WTC11 (cell line): ENCODE data around the gene C5orf24. TPM values are rescaled to one million over a fixed set of nuclear protein-coding genes. Genes with fewer than 3 reads are reported as not detected.

Source experiments
- ATAC-seq: fragments of 200-7000 bp; cut with Tn5 transposase; 2 replicates; pipeline ENCODE4 v1.10.0; 2021; ENCODE audit warnings: mild to moderate bottlenecking, moderate library complexity
- CTCF ChIA-PET: fragments of 300-600 bp; sonication (Branson Sonifier 250); formaldehyde crosslinking; loops from one replicate; lab custom pipeline; 2021; ENCODE audit warnings: antibody characterized with exemption; lab: Charles Lee
- POLR2A ChIA-PET: fragments of 350-600 bp; sonication (Branson Sonifier 250); formaldehyde crosslinking; loops from one replicate; lab custom pipeline; 2021; ENCODE audit warnings: antibody characterized with exemption; lab: Charles Lee
- DNase-seq: peaks from one replicate; pipeline ENCODE4 v3.0.0; 2021; ENCODE audit warnings: low spot score
- H3K27ac Mint-ChIP-seq: 2 replicates; pipeline ENCODE4 v1.8.0; 2021; ENCODE audit warnings: mixed read lengths
- H3K27me3 Mint-ChIP-seq: 2 replicates; pipeline ENCODE4 v1.8.0; 2021; ENCODE audit warnings: low read depth, mild to moderate bottlenecking, moderate library complexity, mixed read lengths
- H3K36me3 Mint-ChIP-seq: 2 replicates; pipeline ENCODE4 v1.8.0; 2021; ENCODE audit warnings: mixed read lengths
- H3K4me1 Mint-ChIP-seq: 2 replicates; pipeline ENCODE4 v1.8.0; 2022; ENCODE audit warnings: mixed read lengths
- H3K4me3 Mint-ChIP-seq: 2 replicates; pipeline ENCODE4 v1.8.0; 2021; ENCODE audit warnings: mild to moderate bottlenecking, moderate library complexity, mixed read lengths
- H3K9me3 Mint-ChIP-seq: 2 replicates; pipeline ENCODE4 v1.8.0; 2021; ENCODE audit warnings: mixed read lengths
- ATF1 ChIP-seq: sonication (generic); formaldehyde crosslinking; IDR thresholded peaks from 2 replicates; pipeline ENCODE4 v1.8.1; 2023; ENCODE audit warnings: mild to moderate bottlenecking, moderate library complexity, missing genetic modification reagents
- CREB1 ChIP-seq: sonication (generic); formaldehyde crosslinking; IDR thresholded peaks from 2 replicates; pipeline ENCODE4 v1.8.0; 2023; ENCODE audit warnings: mild to moderate bottlenecking, missing genetic modification reagents
- ETV6 ChIP-seq: sonication (generic); formaldehyde crosslinking; IDR thresholded peaks from 2 replicates; pipeline ENCODE4 v1.8.1; 2022; ENCODE audit warnings: mild to moderate bottlenecking, missing genetic modification reagents
- FOXP1 ChIP-seq: sonication (generic); formaldehyde crosslinking; IDR thresholded peaks from 2 replicates; pipeline ENCODE4 v1.8.0; 2022; ENCODE audit warnings: missing genetic modification reagents, mild to moderate bottlenecking, moderate library complexity, borderline replicate concordance
- HMGA2 ChIP-seq: fragments of 250-450 bp; sonication (Bioruptor Pico); IDR thresholded peaks from 2 replicates; pipeline ENCODE4 v1.4.0; 2021; ENCODE audit warnings: mild to moderate bottlenecking, moderate library complexity
- JUN ChIP-seq: sonication (generic); formaldehyde crosslinking; IDR thresholded peaks from 2 replicates; pipeline ENCODE4 v1.8.0; 2023; ENCODE audit warnings: mild to moderate bottlenecking, missing genetic modification reagents
- MYBL2 ChIP-seq: sonication (generic); formaldehyde crosslinking; IDR thresholded peaks from 2 replicates; pipeline ENCODE4 v1.8.1; 2023; ENCODE audit warnings: mild to moderate bottlenecking, moderate library complexity, missing genetic modification reagents
- NR1H2 ChIP-seq: sonication (generic); formaldehyde crosslinking; IDR thresholded peaks from 2 replicates; pipeline ENCODE4 v1.9.0; 2021; ENCODE audit warnings: mild to moderate bottlenecking, moderate library complexity, missing genetic modification reagents
- PRRX2 ChIP-seq: fragments of 250-450 bp; sonication (Bioruptor Pico); IDR thresholded peaks from 2 replicates; pipeline ENCODE4 v1.8.0; 2021; ENCODE audit warnings: mild to moderate bottlenecking
- RORB ChIP-seq: fragments of 250-450 bp; sonication (Bioruptor Pico); IDR thresholded peaks from 2 replicates; pipeline ENCODE4 v1.9.0; 2021; ENCODE audit warnings: mild to moderate bottlenecking
- TEAD1 ChIP-seq: sonication (generic); formaldehyde crosslinking; IDR thresholded peaks from 2 replicates; pipeline ENCODE4 v1.8.0; 2022; ENCODE audit warnings: mild to moderate bottlenecking, missing genetic modification reagents
- TEAD4 ChIP-seq: sonication (generic); formaldehyde crosslinking; IDR thresholded peaks from 2 replicates; pipeline ENCODE4 v1.8.0; 2022; ENCODE audit warnings: mild to moderate bottlenecking, missing genetic modification reagents
- ZNF121 ChIP-seq: sonication (generic); formaldehyde crosslinking; IDR thresholded peaks from 2 replicates; pipeline ENCODE4 v1.8.0; 2023; ENCODE audit warnings: missing genetic modification reagents
- ZNF138 ChIP-seq: sonication (generic); formaldehyde crosslinking; conservative IDR thresholded peaks from 2 replicates; pipeline ENCODE4 v1.8.1; 2022; ENCODE audit warnings: mild to moderate bottlenecking, moderate library complexity, missing genetic modification reagents
- ZNF263 ChIP-seq: sonication (generic); formaldehyde crosslinking; IDR thresholded peaks from 2 replicates; pipeline ENCODE4 v1.8.1; 2022; ENCODE audit warnings: low read depth, mild to moderate bottlenecking, moderate library complexity, missing genetic modification reagents
- ZNF317 ChIP-seq: sonication (generic); formaldehyde crosslinking; IDR thresholded peaks from 2 replicates; pipeline ENCODE4 v1.8.1; 2023; ENCODE audit warnings: low read depth, mild to moderate bottlenecking, moderate library complexity, missing genetic modification reagents, borderline replicate concordance
- ZNF416 ChIP-seq: fragments of 250-450 bp; sonication (Bioruptor Pico); IDR thresholded peaks from 2 replicates; pipeline ENCODE4 v1.9.0; 2021; ENCODE audit warnings: mild to moderate bottlenecking, inconsistent platforms
- ZNF671 ChIP-seq: fragments of 250-450 bp; sonication (Bioruptor Pico); IDR thresholded peaks from 2 replicates; pipeline ENCODE4 v1.8.0; 2021; ENCODE audit warnings: mild to moderate bottlenecking
- total RNA-seq: library from RNA; stranded (reverse); gene quantifications from 3 replicates; pipeline ENCODE4 v1.2.3, GENCODE V29; 2021
- TF ChIP-seq, protein P1 (sequence below): sonication (generic); formaldehyde crosslinking; conservative IDR thresholded peaks from 2 replicates; pipeline ENCODE4 v1.8.1; 2022; ENCODE audit warnings: mild to moderate bottlenecking, missing genetic modification reagents
- TF ChIP-seq, protein P2 (sequence below): sonication (generic); formaldehyde crosslinking; IDR thresholded peaks from 2 replicates; pipeline ENCODE4 v1.8.1; 2023; ENCODE audit warnings: mild to moderate bottlenecking, missing genetic modification reagents
- TF ChIP-seq, protein P3 (sequence below): fragments of 250-450 bp; sonication (Bioruptor Pico); IDR thresholded peaks from 2 replicates; pipeline ENCODE4 v1.9.0; 2021; ENCODE audit warnings: mild to moderate bottlenecking, borderline replicate concordance
- TF ChIP-seq, protein P4 (sequence below): sonication (generic); formaldehyde crosslinking; IDR thresholded peaks from 2 replicates; pipeline ENCODE4 v1.8.1; 2022; ENCODE audit warnings: mild to moderate bottlenecking, moderate library complexity, missing genetic modification reagents
- TF ChIP-seq, protein P5 (sequence below): sonication (generic); formaldehyde crosslinking; IDR thresholded peaks from 2 replicates; pipeline ENCODE4 v1.8.1; 2022; ENCODE audit warnings: mild to moderate bottlenecking, missing genetic modification reagents, moderate library complexity, borderline replicate concordance
- TF ChIP-seq, protein P6 (sequence below): sonication (generic); formaldehyde crosslinking; IDR thresholded peaks from 2 replicates; pipeline ENCODE4 v1.8.1; 2022; ENCODE audit warnings: low read depth, missing genetic modification reagents, borderline replicate concordance
- TF ChIP-seq, protein P7 (sequence below): sonication (generic); formaldehyde crosslinking; IDR thresholded peaks from 2 replicates; pipeline ENCODE4 v1.8.0; 2022; ENCODE audit warnings: mild to moderate bottlenecking, missing genetic modification reagents

C5orf24 gene
- total RNA-seq, 1 experiment from 2014 or later: 15.7 TPM

DNA sequence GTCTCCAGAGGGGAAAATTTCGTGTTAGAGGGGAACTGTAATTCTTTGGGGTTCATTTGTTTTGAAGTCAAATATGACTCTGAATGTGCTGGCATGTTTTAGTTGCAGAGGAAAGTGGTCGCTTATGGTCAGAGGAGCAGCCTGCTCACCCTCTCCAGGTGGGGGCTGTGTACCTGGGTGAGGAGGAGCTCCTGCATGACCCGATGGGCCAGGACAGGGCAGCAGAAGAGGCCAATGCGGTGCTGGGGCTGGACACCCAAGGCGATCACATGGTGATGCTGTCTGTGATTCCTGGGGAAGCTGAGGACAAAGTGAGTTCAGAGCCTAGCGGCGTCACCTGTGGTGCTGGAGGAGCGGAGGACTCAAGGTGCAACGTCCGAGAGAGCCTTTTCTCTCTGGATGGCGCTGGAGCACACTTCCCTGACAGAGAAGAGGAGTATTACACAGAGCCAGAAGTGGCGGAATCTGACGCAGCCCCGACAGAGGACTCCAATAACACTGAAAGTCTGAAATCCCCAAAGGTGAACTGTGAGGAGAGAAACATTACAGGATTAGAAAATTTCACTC, 41.9 kb downstream of the C5orf24 start:
- Mint-ChIP-seq H3K4me3 (no peak overlapping the region), H3K27me3 (no peaks in the 10 kb centered on the region), H3K27ac (no peak overlapping the region), H3K9me3 (no peaks in the 10 kb centered on the region), H3K36me3 (peaks cover 6% of the 10 kb centered on the region), H3K4me1 (0 out of 2 replicates have a peak, but pooled peaks cover 2% of the 10 kb centered on the region)
- ATAC-seq: peak; percentile 92
- ChIA-PET POLR2A (no interaction called here), CTCF (interaction anchor here (1.2 to 2.4 kb wide), 2 partner anchors 17 to 30 kb away, joined by 7 to 10 read pairs; partner anchors contain the start of gene PCBD2)
- no peak for DNase-seq
- TF ChIP-seq ETV6 (CRISPR knock-in tag) (no peak), CREB1 (CRISPR knock-in tag) (no peak), ZNF138 (CRISPR knock-in tag) (no peak), RORB (CRISPR knock-in tag) (no peak), JUN (no peak), HMGA2 (CRISPR knock-in tag) (no peak), ZNF671 (CRISPR knock-in tag) (no peak)
- TF ChIP-seq, protein P1, sequence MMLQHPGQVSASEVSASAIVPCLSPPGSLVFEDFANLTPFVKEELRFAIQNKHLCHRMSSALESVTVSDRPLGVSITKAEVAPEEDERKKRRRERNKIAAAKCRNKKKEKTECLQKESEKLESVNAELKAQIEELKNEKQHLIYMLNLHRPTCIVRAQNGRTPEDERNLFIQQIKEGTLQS (CRISPR knock-in tag): no peak
- TF ChIP-seq, protein P2, sequence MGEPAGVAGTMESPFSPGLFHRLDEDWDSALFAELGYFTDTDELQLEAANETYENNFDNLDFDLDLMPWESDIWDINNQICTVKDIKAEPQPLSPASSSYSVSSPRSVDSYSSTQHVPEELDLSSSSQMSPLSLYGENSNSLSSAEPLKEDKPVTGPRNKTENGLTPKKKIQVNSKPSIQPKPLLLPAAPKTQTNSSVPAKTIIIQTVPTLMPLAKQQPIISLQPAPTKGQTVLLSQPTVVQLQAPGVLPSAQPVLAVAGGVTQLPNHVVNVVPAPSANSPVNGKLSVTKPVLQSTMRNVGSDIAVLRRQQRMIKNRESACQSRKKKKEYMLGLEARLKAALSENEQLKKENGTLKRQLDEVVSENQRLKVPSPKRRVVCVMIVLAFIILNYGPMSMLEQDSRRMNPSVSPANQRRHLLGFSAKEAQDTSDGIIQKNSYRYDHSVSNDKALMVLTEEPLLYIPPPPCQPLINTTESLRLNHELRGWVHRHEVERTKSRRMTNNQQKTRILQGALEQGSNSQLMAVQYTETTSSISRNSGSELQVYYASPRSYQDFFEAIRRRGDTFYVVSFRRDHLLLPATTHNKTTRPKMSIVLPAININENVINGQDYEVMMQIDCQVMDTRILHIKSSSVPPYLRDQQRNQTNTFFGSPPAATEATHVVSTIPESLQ (CRISPR knock-in tag): no peak
- TF ChIP-seq, protein P3, sequence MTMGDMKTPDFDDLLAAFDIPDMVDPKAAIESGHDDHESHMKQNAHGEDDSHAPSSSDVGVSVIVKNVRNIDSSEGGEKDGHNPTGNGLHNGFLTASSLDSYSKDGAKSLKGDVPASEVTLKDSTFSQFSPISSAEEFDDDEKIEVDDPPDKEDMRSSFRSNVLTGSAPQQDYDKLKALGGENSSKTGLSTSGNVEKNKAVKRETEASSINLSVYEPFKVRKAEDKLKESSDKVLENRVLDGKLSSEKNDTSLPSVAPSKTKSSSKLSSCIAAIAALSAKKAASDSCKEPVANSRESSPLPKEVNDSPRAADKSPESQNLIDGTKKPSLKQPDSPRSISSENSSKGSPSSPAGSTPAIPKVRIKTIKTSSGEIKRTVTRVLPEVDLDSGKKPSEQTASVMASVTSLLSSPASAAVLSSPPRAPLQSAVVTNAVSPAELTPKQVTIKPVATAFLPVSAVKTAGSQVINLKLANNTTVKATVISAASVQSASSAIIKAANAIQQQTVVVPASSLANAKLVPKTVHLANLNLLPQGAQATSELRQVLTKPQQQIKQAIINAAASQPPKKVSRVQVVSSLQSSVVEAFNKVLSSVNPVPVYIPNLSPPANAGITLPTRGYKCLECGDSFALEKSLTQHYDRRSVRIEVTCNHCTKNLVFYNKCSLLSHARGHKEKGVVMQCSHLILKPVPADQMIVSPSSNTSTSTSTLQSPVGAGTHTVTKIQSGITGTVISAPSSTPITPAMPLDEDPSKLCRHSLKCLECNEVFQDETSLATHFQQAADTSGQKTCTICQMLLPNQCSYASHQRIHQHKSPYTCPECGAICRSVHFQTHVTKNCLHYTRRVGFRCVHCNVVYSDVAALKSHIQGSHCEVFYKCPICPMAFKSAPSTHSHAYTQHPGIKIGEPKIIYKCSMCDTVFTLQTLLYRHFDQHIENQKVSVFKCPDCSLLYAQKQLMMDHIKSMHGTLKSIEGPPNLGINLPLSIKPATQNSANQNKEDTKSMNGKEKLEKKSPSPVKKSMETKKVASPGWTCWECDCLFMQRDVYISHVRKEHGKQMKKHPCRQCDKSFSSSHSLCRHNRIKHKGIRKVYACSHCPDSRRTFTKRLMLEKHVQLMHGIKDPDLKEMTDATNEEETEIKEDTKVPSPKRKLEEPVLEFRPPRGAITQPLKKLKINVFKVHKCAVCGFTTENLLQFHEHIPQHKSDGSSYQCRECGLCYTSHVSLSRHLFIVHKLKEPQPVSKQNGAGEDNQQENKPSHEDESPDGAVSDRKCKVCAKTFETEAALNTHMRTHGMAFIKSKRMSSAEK (CRISPR knock-in tag): no peak
- TF ChIP-seq, protein P4, sequence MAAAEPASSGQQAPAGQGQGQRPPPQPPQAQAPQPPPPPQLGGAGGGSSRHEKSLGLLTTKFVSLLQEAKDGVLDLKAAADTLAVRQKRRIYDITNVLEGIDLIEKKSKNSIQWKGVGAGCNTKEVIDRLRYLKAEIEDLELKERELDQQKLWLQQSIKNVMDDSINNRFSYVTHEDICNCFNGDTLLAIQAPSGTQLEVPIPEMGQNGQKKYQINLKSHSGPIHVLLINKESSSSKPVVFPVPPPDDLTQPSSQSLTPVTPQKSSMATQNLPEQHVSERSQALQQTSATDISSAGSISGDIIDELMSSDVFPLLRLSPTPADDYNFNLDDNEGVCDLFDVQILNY (CRISPR knock-in tag): no peak
- TF ChIP-seq, protein P5, sequence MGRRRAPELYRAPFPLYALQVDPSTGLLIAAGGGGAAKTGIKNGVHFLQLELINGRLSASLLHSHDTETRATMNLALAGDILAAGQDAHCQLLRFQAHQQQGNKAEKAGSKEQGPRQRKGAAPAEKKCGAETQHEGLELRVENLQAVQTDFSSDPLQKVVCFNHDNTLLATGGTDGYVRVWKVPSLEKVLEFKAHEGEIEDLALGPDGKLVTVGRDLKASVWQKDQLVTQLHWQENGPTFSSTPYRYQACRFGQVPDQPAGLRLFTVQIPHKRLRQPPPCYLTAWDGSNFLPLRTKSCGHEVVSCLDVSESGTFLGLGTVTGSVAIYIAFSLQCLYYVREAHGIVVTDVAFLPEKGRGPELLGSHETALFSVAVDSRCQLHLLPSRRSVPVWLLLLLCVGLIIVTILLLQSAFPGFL: no peak

DNA sequence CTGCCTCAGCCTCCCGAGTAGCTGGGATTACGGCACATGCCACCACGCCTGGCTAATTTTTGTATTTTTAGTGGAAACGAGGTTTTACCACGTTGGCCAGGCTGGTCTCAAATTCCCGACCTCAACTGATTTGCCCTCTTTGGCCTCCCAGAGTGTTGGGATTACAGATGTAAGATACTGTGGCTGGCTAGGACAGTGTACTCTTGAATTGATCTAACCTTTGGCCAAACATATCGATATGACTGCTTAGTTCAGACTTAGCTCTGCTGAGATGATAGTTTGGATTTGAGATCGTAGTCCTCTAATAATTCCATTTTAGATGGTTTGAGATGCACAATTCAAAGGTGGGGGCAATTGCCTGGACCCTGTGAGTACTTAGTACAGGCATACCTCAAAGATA, 43.6 kb downstream of the C5orf24 start:
- no peaks in the 10 kb centered on the region for H3K27me3 Mint-ChIP-seq
- no peak overlapping the region for H3K27ac Mint-ChIP-seq
- H3K9me3 Mint-ChIP-seq: no peaks in the 10 kb centered on the region
- CTCF ChIA-PET: no interaction called here
- H3K4me1 Mint-ChIP-seq: peaks cover 12% of the 10 kb centered on the region
- no peak overlapping the region for H3K4me3 Mint-ChIP-seq
- POLR2A ChIA-PET: no interaction called here
- H3K36me3 Mint-ChIP-seq: peaks cover 4% of the 10 kb centered on the region
- no peak for DNase-seq
- ATAC-seq: no peak
- TF ChIP-seq NR1H2 (CRISPR knock-in tag) (no peak), PRRX2 (no peak), FOXP1 (CRISPR knock-in tag) (no peak), ZNF121 (CRISPR knock-in tag) (no peak), ZNF263 (CRISPR knock-in tag) (no peak), ZNF416 (CRISPR knock-in tag) (no peak), TEAD4 (no peak), MYBL2 (CRISPR knock-in tag) (no peak), ETV6 (CRISPR knock-in tag) (no peak), ZNF317 (no peak), TEAD1 (CRISPR knock-in tag) (no peak), HMGA2 (CRISPR knock-in tag) (no peak), ATF1 (no peak)
- TF ChIP-seq, protein P6, sequence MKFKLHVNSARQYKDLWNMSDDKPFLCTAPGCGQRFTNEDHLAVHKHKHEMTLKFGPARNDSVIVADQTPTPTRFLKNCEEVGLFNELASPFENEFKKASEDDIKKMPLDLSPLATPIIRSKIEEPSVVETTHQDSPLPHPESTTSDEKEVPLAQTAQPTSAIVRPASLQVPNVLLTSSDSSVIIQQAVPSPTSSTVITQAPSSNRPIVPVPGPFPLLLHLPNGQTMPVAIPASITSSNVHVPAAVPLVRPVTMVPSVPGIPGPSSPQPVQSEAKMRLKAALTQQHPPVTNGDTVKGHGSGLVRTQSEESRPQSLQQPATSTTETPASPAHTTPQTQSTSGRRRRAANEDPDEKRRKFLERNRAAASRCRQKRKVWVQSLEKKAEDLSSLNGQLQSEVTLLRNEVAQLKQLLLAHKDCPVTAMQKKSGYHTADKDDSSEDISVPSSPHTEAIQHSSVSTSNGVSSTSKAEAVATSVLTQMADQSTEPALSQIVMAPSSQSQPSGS (CRISPR knock-in tag): no peak
- TF ChIP-seq, protein P7, sequence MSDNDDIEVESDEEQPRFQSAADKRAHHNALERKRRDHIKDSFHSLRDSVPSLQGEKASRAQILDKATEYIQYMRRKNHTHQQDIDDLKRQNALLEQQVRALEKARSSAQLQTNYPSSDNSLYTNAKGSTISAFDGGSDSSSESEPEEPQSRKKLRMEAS (CRISPR knock-in tag): no peak
